SK-MEL-5 (cell line): Measurements from ENCODE around the gene CUX1. TPM values are rescaled to one million over a fixed set of nuclear protein-coding genes. Genes with fewer than 3 reads are reported as not detected.

Source experiments
- DNase-seq: peaks from one replicate; pipeline ENCODE4 v3.0.0-alpha.2; 2016; ENCODE audit warnings: low read depth, low spot score
- in situ Hi-C: cut with HindIII; loops from 2 replicates; pipeline ENCODE4 v1.10.0; 2016; ENCODE audit warnings: low sequenced_read_pairs, high pct_unique_total_duplicates, low pct_unique_long_range_greater_than_20kb
- total RNA-seq: library from RNA; depleted of rRNA; stranded (reverse); fragments of >200 nt; shearing (Covaris generic); gene quantifications from 2 replicates; pipeline ENCODE4 v1.2.3, GENCODE V29; 2014

CUX1 gene
- total RNA-seq, 1 experiment from 2014 or later = 43.6 TPM

DNA sequence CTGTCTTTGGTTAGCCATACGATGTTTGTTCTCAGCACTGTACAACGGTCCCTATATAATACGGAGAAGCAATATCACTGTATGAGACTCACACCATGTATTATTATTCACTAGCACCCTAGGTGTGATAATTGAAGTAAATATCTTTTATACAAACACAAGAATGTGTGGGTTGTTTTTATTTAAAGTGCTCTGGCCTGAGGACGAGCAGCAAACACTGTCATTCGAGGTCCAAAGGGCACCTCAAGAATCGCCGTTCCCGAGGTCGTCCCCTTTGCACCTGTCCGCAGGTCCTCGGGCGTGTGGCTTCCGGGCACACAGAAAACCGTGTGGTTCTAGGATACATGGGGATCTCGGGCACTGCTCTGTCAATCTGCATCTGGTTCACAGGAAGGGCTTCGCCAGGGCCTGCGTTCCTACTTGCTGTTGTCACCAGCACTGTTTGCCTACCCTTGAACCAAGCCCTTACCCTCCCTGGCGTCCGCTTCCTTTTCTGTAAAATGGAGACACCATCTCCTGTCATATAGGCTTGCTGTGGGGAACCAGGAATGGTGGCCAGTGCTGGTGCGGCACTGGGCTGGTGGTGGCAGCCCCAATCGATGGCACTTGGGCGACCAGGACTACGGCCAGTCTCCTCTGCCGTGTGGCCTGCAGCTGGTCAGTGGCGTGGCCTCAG lies 440.8 kb downstream of the CUX1 start:
- DNase-seq = no peak
- in situ Hi-C loops = no loop called here

DNA sequence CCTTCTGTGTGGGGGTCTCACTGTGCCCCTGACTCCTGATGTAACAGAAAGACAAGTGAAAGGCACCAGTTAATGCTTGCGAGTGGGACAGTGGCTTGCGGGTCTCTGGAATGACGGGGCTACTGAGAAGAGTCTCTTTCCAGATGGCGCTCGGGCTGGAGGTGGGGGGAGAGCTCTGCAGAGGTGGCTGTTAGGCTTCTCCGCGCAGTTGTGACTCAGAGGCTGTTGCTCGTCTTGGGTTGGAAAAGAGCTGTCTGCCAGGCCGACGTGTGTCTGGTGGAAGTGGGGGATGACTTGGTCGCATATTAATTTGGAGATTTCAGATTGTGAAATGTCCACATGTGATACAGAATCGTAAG lies 441.3 kb downstream of the CUX1 start:
- DNase-seq = no peak
- in situ Hi-C loops = no loop called here

DNA sequence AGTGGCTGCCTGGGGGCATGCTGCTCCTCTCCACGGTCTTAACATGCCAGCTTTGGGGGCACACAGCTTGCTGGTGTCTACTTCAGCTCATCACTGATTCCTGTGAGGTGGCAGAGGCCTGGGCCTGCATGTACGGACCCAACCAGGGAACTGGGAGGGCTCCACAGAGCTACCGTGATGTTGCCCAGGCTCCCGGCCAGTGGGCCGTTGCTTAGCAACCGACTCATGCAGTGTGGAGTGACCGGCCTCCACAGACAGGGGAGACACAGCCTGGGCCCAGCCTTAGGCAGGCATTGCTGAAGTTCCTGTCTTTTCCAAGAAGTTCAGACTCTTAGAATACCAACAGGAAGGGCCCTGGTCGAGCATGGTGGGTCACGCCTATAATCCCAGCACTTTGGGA lies 443.4 kb downstream of the CUX1 start:
- in situ Hi-C loops = no loop called here
- no peak for DNase-seq

DNA sequence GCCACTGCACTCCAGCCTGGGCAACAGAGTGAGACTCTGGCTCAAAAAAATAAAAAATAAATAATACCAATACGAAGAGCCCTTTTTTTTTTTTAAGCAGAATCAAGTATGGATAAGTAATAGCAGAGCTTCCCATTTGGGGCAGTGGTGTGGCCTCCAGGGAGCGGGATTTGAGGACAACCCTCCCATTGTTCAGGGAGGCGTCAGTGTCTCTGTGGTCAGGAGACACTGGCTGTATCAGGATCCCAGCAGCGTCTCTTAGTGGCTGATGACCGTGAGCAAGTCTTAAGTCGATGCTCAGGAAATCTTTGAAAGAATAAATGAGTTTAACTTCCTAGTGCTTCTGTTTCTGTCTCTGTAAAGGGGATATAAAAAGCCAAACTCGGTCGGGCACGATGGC lies 444.0 kb downstream of the CUX1 start:
- in situ Hi-C loops = no loop called here
- peak; percentile 79 for DNase-seq

DNA sequence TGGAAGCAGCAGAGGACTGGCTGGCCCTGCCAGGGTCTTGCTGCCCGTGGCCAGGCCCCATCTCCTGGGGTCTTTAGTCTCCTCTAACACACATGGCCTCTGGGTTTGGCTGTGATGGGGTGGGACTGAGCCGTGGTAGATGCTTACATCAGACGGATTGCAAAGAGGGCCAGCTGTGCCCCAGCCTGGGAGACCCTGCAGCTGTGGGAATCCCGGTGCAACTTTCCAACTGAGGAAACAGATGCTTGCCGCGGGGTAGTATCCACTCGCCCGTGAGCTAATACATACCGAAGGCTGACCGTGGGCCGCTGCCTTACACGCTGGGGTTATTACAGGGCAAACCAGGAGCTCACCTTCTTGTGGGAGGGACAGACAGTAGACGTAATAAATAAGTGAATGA lies 445.1 kb downstream of the CUX1 start:
- in situ Hi-C loops = no loop called here
- no peak for DNase-seq

DNA sequence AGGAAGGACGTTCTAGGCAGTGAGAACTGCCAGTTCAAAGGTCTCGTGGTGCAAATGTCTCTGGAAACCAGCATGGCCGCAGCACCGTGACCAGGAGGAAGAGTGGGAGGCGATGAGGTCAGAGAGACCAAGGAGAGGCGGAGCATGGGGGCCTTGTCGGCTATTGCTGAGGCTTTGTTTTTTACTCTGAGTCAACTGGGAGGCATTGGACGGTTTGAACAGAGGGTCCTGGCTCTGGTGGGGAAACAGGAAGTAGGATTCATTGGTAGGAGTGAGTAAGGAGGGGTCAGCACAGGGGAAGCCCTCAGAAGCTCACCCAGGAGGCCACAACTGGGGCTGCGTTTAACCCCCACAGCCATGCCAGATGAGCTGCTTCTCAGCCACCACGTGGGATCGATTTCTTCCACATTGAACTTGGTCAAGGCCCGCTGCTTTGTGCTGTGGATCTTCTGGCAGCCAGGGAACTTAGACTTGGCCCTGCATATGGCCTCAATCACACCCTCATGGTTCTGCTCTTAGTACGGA lies 447.0 kb downstream of the CUX1 start:
- in situ Hi-C loops = no loop called here

DNA sequence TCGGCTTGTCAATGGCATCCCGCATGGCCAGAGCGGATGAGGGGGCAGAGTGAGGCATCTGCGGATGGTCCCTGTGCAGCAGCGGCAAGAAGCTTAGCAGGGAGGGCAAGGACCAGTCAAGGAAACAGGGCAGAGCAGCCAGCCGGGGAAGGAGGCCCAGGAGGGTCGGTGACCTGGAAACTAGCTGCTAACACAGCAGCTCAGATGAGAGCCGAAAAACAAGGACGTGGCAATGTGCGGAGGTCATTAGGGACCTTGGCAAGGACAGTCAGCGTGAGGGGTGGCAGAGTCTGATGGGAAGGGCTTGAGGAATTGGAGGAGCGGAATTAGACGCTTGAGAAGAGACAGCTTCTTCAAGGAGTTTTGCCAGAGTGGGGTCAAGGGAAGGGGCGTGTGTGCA lies 449.1 kb downstream of the CUX1 start:
- DNase-seq = no peak
- in situ Hi-C loops = no loop called here

More for the DNA sequence above, 447.0 kb downstream of the CUX1 start:
- no peak for DNase-seq

DNA sequence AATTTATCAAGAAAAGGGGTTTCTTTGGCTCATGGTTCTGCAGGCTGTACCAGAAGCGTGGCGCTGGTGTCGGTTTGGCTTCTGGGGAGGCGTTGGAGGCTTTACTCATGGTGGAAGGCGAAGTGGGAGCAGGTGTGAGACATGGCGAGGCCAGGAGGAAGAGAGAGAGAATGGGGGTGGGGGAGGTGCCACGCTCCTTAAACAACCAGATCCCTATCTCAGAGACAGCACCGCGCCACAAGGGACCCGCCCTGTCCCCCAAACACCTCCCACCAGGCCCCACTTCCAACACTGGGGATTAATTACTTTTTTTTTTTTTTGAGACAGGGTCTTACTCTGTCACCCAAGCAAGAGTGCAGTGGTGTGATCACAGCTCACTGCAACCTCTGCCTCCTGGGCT lies 451.2 kb downstream of the CUX1 start:
- no peak for DNase-seq
- in situ Hi-C loops = no loop called here

DNA sequence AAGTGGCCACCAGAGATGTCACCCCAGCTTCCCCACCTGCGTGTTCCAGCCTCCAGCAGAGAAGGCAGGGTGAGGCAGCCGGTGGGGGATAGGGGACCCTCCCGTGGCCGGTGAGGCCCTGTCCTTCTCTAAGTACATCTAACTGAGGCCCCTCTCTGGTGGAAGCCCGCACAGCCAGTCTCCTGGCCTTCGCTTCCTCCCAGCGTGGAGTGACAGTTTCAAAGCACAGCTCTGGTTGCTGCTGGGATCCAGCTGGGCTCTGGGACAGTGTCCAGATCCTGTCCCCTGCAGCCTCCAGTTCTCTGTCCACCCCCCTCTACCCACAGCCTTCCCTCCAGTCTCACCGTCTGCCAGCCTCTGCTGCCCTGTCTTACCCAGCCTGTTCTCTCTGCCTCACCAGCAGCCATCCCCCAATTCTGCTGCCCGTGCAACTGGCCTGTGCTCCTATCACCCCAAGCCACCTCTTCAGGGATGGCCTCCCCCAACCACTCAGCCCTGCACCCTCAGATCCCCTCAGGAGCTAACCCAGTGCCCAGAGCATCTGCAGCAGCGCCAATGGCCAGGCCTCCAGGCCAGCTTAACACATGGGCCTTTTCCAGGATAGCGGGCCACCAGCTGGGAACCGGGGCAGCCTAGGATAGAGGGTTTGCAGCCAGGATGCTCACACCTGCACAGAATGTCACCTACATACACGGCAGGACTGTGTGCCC lies 452.9 kb downstream of the CUX1 start:
- in situ Hi-C loops = no loop called here
- no peak for DNase-seq

DNA sequence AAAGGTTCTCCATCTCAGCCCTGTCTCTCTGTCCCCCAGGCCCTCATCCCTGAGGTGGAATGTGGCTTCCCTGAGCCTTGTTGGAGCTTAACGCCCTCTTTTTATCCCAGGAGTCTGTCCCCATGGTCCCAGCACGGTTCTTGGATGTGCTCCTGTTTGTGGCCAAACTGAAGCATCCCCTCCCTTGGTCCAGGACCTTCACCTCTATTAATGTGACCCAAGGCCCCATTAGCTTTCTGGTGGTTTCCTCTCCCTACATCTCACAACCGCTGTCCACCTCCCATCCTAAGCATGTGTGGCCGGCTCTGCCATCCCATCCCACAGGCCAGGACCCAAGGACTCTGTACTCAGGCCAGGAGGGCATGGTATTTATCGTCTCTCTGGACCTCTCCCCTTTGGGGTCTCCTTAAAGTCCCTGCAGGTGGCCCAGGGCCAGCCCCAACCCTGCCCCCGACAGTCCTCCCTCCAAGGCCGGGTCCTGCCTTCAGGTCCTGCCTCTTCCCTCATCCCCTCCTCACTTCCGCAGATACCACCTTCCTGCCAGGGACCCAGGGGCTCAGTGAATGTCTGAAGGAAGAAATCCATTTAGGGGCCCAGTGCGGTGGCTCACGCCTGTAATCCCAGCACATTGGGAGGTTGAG lies 453.9 kb downstream of the CUX1 start:
- no peak for DNase-seq
- in situ Hi-C loops = no loop called here

DNA sequence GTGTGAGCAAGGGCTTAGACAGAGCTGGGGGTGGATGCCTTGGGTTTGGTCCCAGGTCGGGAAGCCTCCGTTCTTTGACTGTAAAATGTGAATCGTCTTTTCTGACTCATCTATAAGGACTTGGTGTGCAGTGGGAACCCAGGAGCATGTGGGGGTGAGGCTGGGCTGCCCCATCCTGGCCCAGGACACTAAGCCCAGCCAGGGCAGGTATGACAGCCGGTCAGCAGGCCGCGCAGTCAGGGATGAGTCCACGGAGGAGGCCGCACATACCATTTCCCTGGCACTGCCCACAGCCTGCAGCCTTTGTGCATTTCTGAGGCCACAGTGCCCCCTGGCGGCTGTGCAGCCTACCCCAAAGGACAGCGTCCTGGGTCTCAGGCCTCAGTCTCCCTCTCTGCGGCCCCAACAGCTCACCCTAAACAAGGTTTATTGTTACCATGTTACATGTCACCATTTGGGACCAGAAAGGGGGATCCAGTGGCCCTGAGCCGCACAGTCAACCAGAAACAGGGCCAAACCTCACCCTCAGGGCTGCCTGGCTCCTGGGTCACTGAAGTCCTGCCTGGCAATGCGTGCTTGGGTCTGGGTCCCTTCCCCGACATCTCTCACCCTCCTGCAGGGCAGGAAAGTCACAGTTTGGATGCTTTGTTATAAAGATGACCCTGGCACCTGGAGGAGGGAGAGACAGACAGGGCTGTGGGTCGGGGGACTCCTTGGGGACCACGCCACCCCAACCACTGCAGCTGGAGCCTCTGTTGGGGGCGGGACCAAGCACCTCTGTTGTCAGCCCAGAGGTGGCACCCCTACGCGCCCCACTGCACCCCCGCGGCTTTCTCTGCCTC lies 454.9 kb downstream of the CUX1 start:
- in situ Hi-C loops = no loop called here
- peak; percentile 88 for DNase-seq

DNA sequence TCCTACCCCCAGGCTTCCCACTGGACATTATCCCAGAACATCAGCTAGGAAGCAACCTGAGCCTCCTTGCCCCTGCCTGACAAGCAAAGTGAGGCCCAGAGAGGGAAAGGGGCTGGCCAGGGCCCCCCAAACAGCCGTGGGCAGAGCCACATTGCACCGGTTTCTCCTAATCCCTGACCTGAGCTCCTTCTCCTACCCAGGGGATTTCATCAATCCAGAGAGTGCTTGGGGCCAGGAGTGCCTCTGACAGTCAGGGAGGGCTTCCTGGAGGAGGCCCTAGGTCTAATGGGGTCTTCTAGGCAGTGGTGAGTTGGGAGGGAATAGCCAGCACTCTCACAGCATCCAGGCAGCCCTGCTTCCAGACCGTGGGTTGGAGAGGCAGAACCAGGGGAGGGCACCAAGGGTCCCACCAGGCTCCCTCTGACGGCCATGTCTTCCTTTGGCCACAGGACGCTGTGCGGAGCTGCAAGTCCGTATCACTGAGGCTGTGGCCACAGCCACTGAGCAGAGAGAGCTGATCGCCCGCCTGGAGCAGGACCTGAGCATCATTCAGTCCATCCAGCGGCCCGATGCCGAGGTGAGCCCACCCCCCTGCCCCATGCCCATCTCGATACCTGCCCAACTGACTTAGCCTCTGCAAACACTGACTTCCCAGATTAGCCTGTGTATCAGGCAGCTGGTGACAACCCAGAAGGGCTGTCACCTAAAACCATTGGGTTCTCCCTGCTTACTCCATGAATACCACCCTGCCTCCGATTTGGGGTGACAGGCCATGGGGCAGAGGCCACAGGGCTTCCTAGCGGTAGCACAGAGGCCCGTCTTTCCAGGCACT lies 455.7 kb downstream of the CUX1 start:
- in situ Hi-C loops = no loop called here

DNA sequence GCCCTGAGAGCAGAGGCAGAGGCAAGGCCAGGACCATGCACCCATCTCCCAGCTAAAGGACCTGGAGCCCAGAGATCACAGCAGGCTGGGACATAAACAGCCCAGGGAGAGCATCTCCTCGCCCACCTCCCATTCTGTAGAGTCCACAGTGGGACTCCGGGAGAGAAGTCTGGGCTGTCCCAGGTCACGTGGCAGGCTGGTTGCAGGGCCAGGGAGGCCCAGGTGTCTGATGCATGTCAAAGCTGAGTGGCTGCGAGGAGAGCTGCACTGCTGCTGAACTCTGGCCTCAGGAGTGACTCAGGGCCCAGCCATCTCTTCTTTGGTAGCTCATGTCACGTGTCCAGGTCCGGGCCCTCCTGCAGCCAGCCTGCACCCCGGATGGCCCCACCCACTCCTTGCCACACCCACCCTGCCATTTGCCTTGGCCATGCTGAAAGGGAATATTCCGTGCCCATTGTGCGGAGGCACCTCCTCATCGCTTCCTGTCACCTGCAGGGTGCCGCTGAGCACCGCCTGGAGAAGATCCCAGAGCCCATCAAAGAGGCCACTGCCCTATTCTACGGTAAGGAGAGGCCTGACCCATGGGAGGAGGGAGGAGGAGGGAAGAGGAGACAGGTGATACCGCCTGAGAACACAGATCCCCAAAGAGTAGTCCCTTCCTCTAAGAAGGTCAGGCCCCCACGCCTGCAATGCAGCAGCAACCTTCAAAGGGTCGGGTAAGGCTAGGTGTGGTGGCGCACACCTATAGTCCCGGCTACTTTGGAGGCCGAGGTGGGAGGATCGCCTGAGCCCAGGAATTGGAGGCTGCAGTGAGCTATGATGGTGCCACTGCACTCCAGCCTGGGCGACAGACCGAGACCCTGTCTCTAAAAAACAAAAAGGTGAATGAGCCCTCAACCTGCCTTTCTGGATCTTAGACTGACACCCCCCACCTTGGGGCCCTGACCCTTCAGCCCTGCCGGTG lies 456.6 kb downstream of the CUX1 start:
- in situ Hi-C loops = no loop called here
- DNase-seq = no peak

More for the DNA sequence above, 455.7 kb downstream of the CUX1 start:
- DNase-seq = no peak

DNA sequence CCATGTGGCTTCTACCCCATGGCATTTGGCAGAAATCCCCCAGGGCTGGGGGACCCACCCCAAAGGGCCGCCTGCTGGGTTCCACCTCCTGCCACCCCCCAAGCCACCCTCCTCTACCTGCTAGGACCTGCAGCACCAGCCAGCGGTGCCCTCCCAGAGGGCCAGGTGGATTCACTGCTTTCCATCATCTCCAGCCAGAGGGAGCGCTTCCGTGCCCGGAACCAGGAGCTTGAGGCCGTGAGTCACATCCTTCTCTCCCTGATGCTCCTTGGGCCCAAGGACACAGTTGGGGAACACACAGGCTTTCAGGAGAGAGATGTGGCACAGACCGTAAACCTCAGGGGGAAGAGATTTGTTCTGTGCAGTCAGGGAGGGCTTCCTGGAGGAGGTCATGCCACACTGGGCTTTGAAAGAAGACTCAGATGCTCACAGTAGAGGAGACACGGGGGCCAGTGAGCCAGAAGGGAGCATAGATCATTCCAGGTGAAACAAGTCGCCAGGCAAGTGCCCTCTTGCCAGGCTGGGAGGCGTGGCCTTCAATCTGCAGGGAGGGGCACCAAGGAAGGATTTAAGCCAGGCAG lies 457.8 kb downstream of the CUX1 start:
- in situ Hi-C loops = no loop called here
- no peak for DNase-seq

DNA sequence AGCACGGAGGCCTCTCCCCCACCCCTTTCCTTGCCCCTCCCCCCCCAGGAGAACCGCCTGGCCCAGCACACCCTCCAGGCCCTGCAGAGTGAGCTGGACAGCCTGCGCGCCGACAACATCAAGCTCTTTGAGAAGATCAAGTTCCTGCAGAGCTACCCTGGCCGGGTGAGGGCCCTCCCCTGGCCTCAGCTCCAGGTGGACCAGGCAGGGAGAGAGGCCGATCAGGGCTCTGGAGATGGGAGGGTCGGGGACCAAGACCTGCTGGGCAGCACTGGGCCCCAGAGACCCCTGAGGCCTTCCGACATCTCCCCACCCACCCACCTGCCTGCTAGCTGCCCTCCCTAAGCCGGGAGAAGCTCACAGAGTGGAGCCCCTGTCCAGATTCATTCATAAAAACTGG lies 460.5 kb downstream of the CUX1 start:
- DNase-seq = no peak
- in situ Hi-C loops = no loop called here
